ENCODE measurements around the gene ESCO1. TPM values are rescaled to one million over a fixed set of nuclear protein-coding genes. Genes with fewer than 3 reads are reported as not detected.

ESCO1 gene
- total and polyA plus RNA-seq, 2 of the 13 experiments (the other 11 are each of a cell fraction or from before 2014, with no cell fraction given) = 6.3 to 19.4 TPM

GRCh38 chr18:21632393-21632792, 31.9 kb upstream of the ESCO1 start:
- WGBS (ENCODE audit: low lambda C conversion rate) = 95% methylated on average over 1 of the region's 1 CpG
- Histone ChIP-seq H3K27me3 (ENCODE audit: control insufficient read depth in 1 of 2, insufficient read depth in 2 of 2, low read length in 2 of 2) (no peaks in the 10 kb centered on the region), H3K36me3 (replicated peaks in 1 of 2; ENCODE audit: control insufficient read depth in 1 of 2, insufficient read depth in 2 of 2, low read length in 2 of 2) (peaks cover 7 to 36% of the 10 kb centered on the region in 2 experiments; a peak in 4 of 5 replicates), H3K27ac (ENCODE audit: extremely low read length, insufficient read depth, low read length) (no peak overlapping the region), H2AFZ (ENCODE audit: low read length) (no peak overlapping the region), H3K4me1 (ENCODE audit: insufficient read depth, low read length) (peaks cover 6% of the 10 kb centered on the region), H4K20me1 (ENCODE audit: insufficient read depth, low read length) (no peaks in the 10 kb centered on the region), H3K9me3 (ENCODE audit: low read length) (no peaks in the 10 kb centered on the region), H3K9ac (ENCODE audit: insufficient read depth, low read depth, low read length) (no peak overlapping the region), H3K4me3 (replicated peaks in 1 of 3; ENCODE audit: insufficient read depth in 1 of 3, low read depth in 2 of 3, low read length in 3 of 3) (no peak overlapping the region), H3K79me2 (ENCODE audit: insufficient read depth, low read length) (no peaks in the 10 kb centered on the region), H3K4me2 (ENCODE audit: low read depth, low read length) (no peak overlapping the region)
- no peak for ATAC-seq
- no TSS peak for BruUV-seq (replicated peaks)
- FAIRE-seq = no peak
- CTCF ChIA-PET (ENCODE audit: low intra/inter-chr PET ratio, low total read pairs) = no interaction called here
- POLR2A ChIA-PET = no interaction called here
- in situ Hi-C loops (cut with HindIII; ENCODE audit: extremely low pct_ligation_motif_present, low pct_unique_long_range_greater_than_20kb) (no loop called here), intact Hi-C loops (cut with micrococcal nuclease; ENCODE audit: unreplicated experiment) (no loop called here)
- peak; percentile 24; the same call in 1 of the 2 replicates for TF ChIP-seq STAG1 (CRISPR knock-in tag; IDR thresholded peaks at IDR 0.05)
- TF ChIP-seq, protein P1, sequence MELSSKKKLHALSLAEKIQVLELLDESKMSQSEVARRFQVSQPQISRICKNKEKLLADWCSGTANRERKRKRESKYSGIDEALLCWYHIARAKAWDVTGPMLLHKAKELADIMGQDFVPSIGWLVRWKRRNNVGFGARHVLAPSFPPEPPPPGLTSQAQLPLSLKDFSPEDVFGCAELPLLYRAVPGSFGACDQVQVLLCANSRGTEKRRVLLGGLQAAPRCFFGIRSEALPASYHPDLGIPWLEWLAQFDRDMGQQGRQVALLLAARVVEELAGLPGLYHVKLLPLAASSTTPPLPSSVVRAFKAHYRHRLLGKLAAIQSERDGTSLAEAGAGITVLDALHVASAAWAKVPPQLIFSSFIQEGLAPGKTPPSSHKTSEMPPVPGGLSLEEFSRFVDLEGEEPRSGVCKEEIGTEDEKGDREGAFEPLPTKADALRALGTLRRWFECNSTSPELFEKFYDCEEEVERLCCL (CRISPR knock-in tag; IDR thresholded peaks at IDR 0.05; ENCODE audit: borderline replicate concordance) = no peak
- no peak for DNase-seq (ENCODE audit: low spot score)

- POLR2A ChIA-PET = no interaction called here
These were observed 28.8 kb upstream of the ESCO1 start for GRCh38 chr18:21629089-21629832.

More at GRCh38 chr18:21629089-21629832, 28.8 kb upstream of the ESCO1 start:
- intact Hi-C loops (cut with micrococcal nuclease; ENCODE audit: unreplicated experiment) (no loop called here), in situ Hi-C loops (cut with HindIII; ENCODE audit: extremely low pct_ligation_motif_present, low pct_unique_long_range_greater_than_20kb) (no loop called here)
- no peak for ATAC-seq
- Histone ChIP-seq H3K4me2 (ENCODE audit: low read depth, low read length) (no peak overlapping the region), H4K20me1 (ENCODE audit: insufficient read depth, low read length) (no peaks in the 10 kb centered on the region), H3K27me3 (ENCODE audit: control insufficient read depth in 1 of 2, insufficient read depth in 2 of 2, low read length in 2 of 2) (no peaks in the 10 kb centered on the region), H3K36me3 (replicated peaks in 1 of 2; ENCODE audit: control insufficient read depth in 1 of 2, insufficient read depth in 2 of 2, low read length in 2 of 2) (peaks cover 7 to 57% of the 10 kb centered on the region in 2 experiments; a peak in 4 of 5 replicates), H3K9ac (ENCODE audit: insufficient read depth, low read depth, low read length) (no peak overlapping the region), H2AFZ (ENCODE audit: low read length) (no peak overlapping the region), H3K9me3 (ENCODE audit: low read length) (no peaks in the 10 kb centered on the region), H3K27ac (ENCODE audit: extremely low read length, insufficient read depth, low read length) (no peak overlapping the region), H3K79me2 (ENCODE audit: insufficient read depth, low read length) (peaks cover 3% of the 10 kb centered on the region), H3K4me1 (ENCODE audit: insufficient read depth, low read length) (no peaks in the 10 kb centered on the region), H3K4me3 (replicated peaks in 1 of 3; ENCODE audit: insufficient read depth in 1 of 3, low read depth in 2 of 3, low read length in 3 of 3) (no peak overlapping the region)
- TF ChIP-seq FOSL1 (CRISPR knock-in tag; IDR thresholded peaks at IDR 0.05; ENCODE audit: borderline replicate concordance) = no peak
- no peak for TF ChIP-seq ZSCAN12 (CRISPR knock-in tag; IDR thresholded peaks at IDR 0.05)
- no peak for TF ChIP-seq ZNF777 (CRISPR knock-in tag; IDR thresholded peaks at IDR 0.05)
- TF ChIP-seq NPAS2 (CRISPR knock-in tag; IDR thresholded peaks at IDR 0.05; ENCODE audit: borderline replicate concordance) = no peak
- TF ChIP-seq, protein P2, sequence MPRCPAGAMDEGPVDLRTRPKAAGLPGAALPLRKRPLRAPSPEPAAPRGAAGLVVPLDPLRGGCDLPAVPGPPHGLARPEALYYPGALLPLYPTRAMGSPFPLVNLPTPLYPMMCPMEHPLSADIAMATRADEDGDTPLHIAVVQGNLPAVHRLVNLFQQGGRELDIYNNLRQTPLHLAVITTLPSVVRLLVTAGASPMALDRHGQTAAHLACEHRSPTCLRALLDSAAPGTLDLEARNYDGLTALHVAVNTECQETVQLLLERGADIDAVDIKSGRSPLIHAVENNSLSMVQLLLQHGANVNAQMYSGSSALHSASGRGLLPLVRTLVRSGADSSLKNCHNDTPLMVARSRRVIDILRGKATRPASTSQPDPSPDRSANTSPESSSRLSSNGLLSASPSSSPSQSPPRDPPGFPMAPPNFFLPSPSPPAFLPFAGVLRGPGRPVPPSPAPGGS (CRISPR knock-in tag; IDR thresholded peaks at IDR 0.05) = no peak
- no peak for TF ChIP-seq ZNF512 (CRISPR knock-in tag; IDR thresholded peaks at IDR 0.05)
- no peak for TF ChIP-seq KLF11 (CRISPR knock-in tag; IDR thresholded peaks at IDR 0.05)
- no peak for TF ChIP-seq RORA (CRISPR knock-in tag; IDR thresholded peaks at IDR 0.05)
- no peak for TF ChIP-seq ZNF766 (CRISPR knock-in tag; IDR thresholded peaks at IDR 0.05; ENCODE audit: borderline replicate concordance)
- WGBS (ENCODE audit: low lambda C conversion rate) = 97% methylated on average over 9 of the region's 9 CpGs
- no TSS peak for BruUV-seq (replicated peaks)
- no peak for DNase-seq (ENCODE audit: low spot score)
- FAIRE-seq = no peak
- CTCF ChIA-PET (ENCODE audit: low intra/inter-chr PET ratio, low total read pairs) = no interaction called here
